ENCODE measurements around the gene TMIGD3.

TMIGD3 gene

DNA sequence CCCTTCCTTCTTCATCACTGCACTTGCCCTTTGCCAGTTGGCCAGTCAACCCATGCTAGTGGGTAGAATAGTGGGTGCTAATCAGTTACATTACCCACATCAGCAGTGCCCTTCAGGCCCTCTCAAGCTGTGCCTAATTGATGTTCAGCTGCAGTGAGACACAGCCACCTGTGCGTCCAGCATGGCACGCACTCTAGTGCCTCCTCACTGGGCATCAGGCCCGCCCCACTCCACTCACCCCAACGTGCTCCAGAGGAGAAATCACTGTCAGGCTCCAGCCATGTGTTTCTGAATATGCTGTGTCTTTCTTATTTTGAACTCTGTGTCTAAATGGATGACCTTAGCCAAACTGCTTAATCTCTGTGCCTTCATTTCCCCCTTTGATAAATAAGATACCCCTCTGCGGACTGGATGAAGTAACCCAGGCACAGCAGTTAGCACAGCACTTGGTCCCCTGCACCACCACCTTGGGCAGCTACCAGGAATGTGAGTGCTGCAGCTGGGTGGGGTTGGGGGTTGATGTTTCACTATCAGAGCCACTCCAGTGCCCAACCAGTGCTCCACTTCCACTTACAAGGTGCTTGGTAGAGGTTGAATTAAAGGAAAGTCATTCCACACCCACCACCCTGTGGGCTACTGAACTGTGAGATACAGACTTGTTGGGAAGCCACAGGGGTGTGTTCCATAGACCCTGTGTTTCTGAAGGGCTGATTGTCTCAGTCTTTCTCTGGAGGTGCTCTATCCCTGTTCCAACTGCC lies 8.9 kb upstream of the TMIGD3 start:
- Histone ChIP-seq H3K14ac (ENCODE audit: low read length) (no peak overlapping the region), H3K4ac (ENCODE audit: low read depth, low read length) (no peak overlapping the region), H2AFZ (ENCODE audit: insufficient read depth, low read length, poor library complexity) (no peak overlapping the region), H4K8ac (ENCODE audit: low read depth, low read length) (no peak overlapping the region), H3K23ac (ENCODE audit: low read length) (no peak overlapping the region), H3K9ac (ENCODE audit: low read length) (no peak overlapping the region), H3K27ac (ENCODE audit: low read depth, low read length) (no peak overlapping the region), H3K4me1 (ENCODE audit: control insufficient read depth in 1 of 2, insufficient read depth in 2 of 2, low read length in 2 of 2) (peaks cover 3 to 5% of the 10 kb centered on the region in 2 experiments), H2AK5ac (ENCODE audit: low read length) (no peak overlapping the region), H2BK12ac (ENCODE audit: low read length) (no peak overlapping the region), H3K79me1 (ENCODE audit: low read length) (peaks cover 5% of the 10 kb centered on the region), H4K12ac (ENCODE audit: low read depth, low read length) (no peak overlapping the region), H3K4me2 (ENCODE audit: low read length) (no peak overlapping the region), H3K4me3 (ENCODE audit: low read depth, low read length) (no peak overlapping the region), H3K9me3 (ENCODE audit: insufficient read depth, low read depth, low read length) (peaks cover 2% of the 10 kb centered on the region), H3K18ac (ENCODE audit: low read length) (no peak overlapping the region), H3K27me3 (ENCODE audit: insufficient read depth, low read length) (no peaks in the 10 kb centered on the region), H2BK120ac (ENCODE audit: insufficient read depth, low read length, poor library complexity) (no peak overlapping the region), H2BK5ac (ENCODE audit: low read depth, low read length, poor library complexity) (no peak overlapping the region), H4K91ac (ENCODE audit: low read depth, low read length) (no peak overlapping the region), H3K79me2 (ENCODE audit: control insufficient read depth, insufficient read depth, low read length, poor library complexity) (peaks cover 3% of the 10 kb centered on the region), H3K36me3 (ENCODE audit: control insufficient read depth in 1 of 2, insufficient read depth in 2 of 2, low read length in 2 of 2) (no peaks in the 10 kb centered on the region)
- no CpG with 5 or more reads among the region's 5 CpGs for WGBS (ENCODE audit: extremely low coverage, insufficient coverage, insufficient read length)
- no peak for DNase-seq

DNA sequence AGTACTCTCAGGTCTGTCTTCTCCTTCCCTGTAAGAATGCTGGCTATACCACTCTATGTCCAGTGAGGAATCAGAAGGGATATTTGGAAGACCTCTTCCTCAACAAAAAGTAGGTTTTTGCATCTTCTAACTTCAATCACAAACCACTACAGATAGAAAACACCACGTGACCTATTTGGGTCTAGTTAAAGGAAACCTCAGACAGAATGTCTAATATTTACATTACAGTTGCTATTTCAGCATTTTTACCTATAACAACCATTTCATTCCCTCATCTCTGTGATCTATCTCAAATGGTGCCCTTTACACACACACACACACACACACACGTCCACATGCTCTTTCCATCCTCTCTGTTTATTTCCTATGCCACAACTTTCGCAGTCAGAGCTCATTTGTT lies 7.9 kb upstream of the TMIGD3 start:
- DNase-seq = no peak
- no peaks in the 10 kb centered on the region for H3K27me3 ChIP-seq (ENCODE audit: insufficient read depth, low read length)
- no peak overlapping the region for H3K14ac ChIP-seq (ENCODE audit: low read length)

DNA sequence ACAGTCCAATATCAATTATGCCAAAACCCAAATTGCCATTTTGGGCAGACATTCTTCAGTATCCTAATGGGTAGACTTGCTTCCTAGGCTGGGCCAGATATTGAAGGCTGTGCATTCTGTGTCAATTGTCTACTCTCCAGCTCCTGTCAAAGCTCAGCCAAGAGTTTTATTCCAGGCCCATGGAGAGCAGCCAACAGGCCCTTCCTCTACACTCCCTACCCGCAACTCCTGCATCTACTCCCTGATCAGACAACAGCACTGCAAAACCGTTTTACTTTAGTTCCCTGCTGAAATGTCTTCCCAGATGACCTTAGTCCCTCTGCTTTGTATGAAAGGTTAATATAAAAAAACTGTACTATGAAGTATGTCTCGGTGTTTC lies 6.6 kb upstream of the TMIGD3 start:
- no peak overlapping the region for H2AK5ac ChIP-seq (ENCODE audit: low read length)
- H2BK12ac ChIP-seq (ENCODE audit: low read length) = no peak overlapping the region
- H3K4ac ChIP-seq (ENCODE audit: low read depth, low read length) = no peak overlapping the region
- no peaks in the 10 kb centered on the region for H3K27me3 ChIP-seq (ENCODE audit: insufficient read depth, low read length)
- no peak overlapping the region for H4K12ac ChIP-seq (ENCODE audit: low read depth, low read length)
- no peak overlapping the region for H2BK120ac ChIP-seq (ENCODE audit: insufficient read depth, low read length, poor library complexity)
- no peak overlapping the region for H3K4me2 ChIP-seq (ENCODE audit: low read length)
- no CpG with 5 or more reads among the region's 3 CpGs for WGBS (ENCODE audit: extremely low coverage, insufficient coverage, insufficient read length)
- no peak overlapping the region for H3K9ac ChIP-seq (ENCODE audit: low read length)
- DNase-seq = no peak
- H3K14ac ChIP-seq (ENCODE audit: low read length) = no peak overlapping the region
- no peak overlapping the region for H3K23ac ChIP-seq (ENCODE audit: low read length)
- no peak overlapping the region for H2AFZ ChIP-seq (ENCODE audit: insufficient read depth, low read length, poor library complexity)
- no peak overlapping the region for H4K91ac ChIP-seq (ENCODE audit: low read depth, low read length)
- peaks cover 3 to 7% of the 10 kb centered on the region in 2 experiments for H3K4me1 ChIP-seq (ENCODE audit: control insufficient read depth in 1 of 2, insufficient read depth in 2 of 2, low read length in 2 of 2)
- H3K4me3 ChIP-seq (ENCODE audit: low read depth, low read length) = no peak overlapping the region
- H3K18ac ChIP-seq (ENCODE audit: low read length) = no peak overlapping the region
- H3K9me3 ChIP-seq (ENCODE audit: insufficient read depth, low read depth, low read length) = peaks cover 2% of the 10 kb centered on the region
- H3K79me2 ChIP-seq (ENCODE audit: control insufficient read depth, insufficient read depth, low read length, poor library complexity) = peaks cover 3% of the 10 kb centered on the region
- no peak overlapping the region for H3K27ac ChIP-seq (ENCODE audit: low read depth, low read length)
- H3K79me1 ChIP-seq (ENCODE audit: low read length) = peaks cover 5% of the 10 kb centered on the region
- H2BK5ac ChIP-seq (ENCODE audit: low read depth, low read length, poor library complexity) = no peak overlapping the region
- no peaks in the 10 kb centered on the region for H3K36me3 ChIP-seq (ENCODE audit: control insufficient read depth in 1 of 2, insufficient read depth in 2 of 2, low read length in 2 of 2)
- H4K8ac ChIP-seq (ENCODE audit: low read depth, low read length) = no peak overlapping the region

More for the DNA sequence above, 7.9 kb upstream of the TMIGD3 start:
- H3K4me2 ChIP-seq (ENCODE audit: low read length) = no peak overlapping the region
- no peak overlapping the region for H3K4ac ChIP-seq (ENCODE audit: low read depth, low read length)
- H3K9me3 ChIP-seq (ENCODE audit: insufficient read depth, low read depth, low read length) = peaks cover 2% of the 10 kb centered on the region
- no peak overlapping the region for H3K18ac ChIP-seq (ENCODE audit: low read length)
- no peak overlapping the region for H2BK120ac ChIP-seq (ENCODE audit: insufficient read depth, low read length, poor library complexity)
- H4K91ac ChIP-seq (ENCODE audit: low read depth, low read length) = no peak overlapping the region
- H4K8ac ChIP-seq (ENCODE audit: low read depth, low read length) = no peak overlapping the region
- H3K4me1 ChIP-seq (ENCODE audit: control insufficient read depth in 1 of 2, insufficient read depth in 2 of 2, low read length in 2 of 2) = peaks cover 3 to 7% of the 10 kb centered on the region in 2 experiments
- H4K12ac ChIP-seq (ENCODE audit: low read depth, low read length) = no peak overlapping the region
- H2BK12ac ChIP-seq (ENCODE audit: low read length) = no peak overlapping the region
- no peak overlapping the region for H3K9ac ChIP-seq (ENCODE audit: low read length)
- no peak overlapping the region for H3K4me3 ChIP-seq (ENCODE audit: low read depth, low read length)
- no peak overlapping the region for H2AFZ ChIP-seq (ENCODE audit: insufficient read depth, low read length, poor library complexity)
- no peak overlapping the region for H2AK5ac ChIP-seq (ENCODE audit: low read length)
- peaks cover 5% of the 10 kb centered on the region for H3K79me1 ChIP-seq (ENCODE audit: low read length)
- H3K23ac ChIP-seq (ENCODE audit: low read length) = no peak overlapping the region
- H2BK5ac ChIP-seq (ENCODE audit: low read depth, low read length, poor library complexity) = no peak overlapping the region
- WGBS (ENCODE audit: extremely low coverage, insufficient coverage, insufficient read length) = no CpG with 5 or more reads among the region's 3 CpGs
- peaks cover 3% of the 10 kb centered on the region for H3K79me2 ChIP-seq (ENCODE audit: control insufficient read depth, insufficient read depth, low read length, poor library complexity)
- H3K36me3 ChIP-seq (ENCODE audit: control insufficient read depth in 1 of 2, insufficient read depth in 2 of 2, low read length in 2 of 2) = no peaks in the 10 kb centered on the region
- H3K27ac ChIP-seq (ENCODE audit: low read depth, low read length) = no peak overlapping the region

DNA sequence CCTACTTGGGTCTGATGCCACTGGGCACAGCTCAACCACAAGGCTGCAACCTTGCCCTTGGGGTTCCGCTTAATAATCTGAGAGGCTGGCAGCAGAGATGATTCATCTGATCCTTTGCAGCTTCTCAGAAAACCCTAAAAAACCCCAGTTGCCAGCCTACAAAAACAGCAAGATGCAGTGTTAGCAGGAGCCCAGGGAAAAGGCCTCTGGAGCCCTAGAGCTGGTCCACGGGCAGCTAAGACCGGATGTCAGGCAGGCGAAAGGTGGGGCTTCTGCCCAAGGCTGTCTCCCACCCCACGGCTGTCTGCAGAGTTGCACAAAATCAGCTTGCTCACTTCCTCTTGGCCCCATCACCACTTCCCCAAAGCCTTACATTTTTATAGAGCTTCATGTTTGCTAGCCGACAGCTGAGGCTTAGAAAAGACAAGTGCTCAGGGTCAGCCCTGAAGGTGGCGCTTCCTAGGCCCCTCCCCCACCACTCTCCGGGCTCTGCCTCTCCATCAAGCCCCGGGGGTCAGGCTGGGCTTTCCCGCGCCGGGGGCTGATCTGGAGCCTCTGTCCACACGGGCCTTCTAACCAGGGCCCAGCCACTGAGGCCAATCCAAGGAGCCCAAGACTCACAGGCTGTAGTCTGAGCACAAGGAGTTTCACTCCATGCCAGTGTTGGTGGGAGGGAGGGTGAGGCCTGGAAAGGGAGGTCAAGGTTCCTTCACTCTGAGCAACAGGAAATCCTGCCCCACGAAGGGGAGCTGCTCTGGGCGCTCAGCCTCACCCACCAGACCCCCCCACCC lies 4.2 kb upstream of the TMIGD3 start:
- no CpG with 5 or more reads among the region's 15 CpGs for whole genome bisulfite sequencing (ENCODE audit: extremely low coverage, insufficient coverage, insufficient read length)
- peak overlapping the region; percentile 76 for H3K14ac ChIP-seq (ENCODE audit: low read length)
- DNase-seq = peak; percentile 46 to 55

More for the DNA sequence above, 4.2 kb upstream of the TMIGD3 start:
- Histone ChIP-seq H3K79me2 (ENCODE audit: control insufficient read depth, insufficient read depth, low read length, poor library complexity) (peaks cover 3% of the 10 kb centered on the region), H3K27me3 (ENCODE audit: insufficient read depth, low read length) (no peaks in the 10 kb centered on the region), H4K8ac (ENCODE audit: low read depth, low read length) (peak overlapping the region; percentile 71), H2BK120ac (ENCODE audit: insufficient read depth, low read length, poor library complexity) (peak overlapping the region; percentile 4), H4K91ac (ENCODE audit: low read depth, low read length) (peak overlapping the region; percentile 81), H3K4me2 (ENCODE audit: low read length) (peak overlapping the region; percentile 65), H3K27ac (ENCODE audit: low read depth, low read length) (peak overlapping the region; percentile 66), H3K23ac (ENCODE audit: low read length) (no peak overlapping the region), H3K4me1 (ENCODE audit: control insufficient read depth in 1 of 2, insufficient read depth in 2 of 2, low read length in 2 of 2) (peaks cover 3 to 7% of the 10 kb centered on the region in 2 experiments), H3K4me3 (ENCODE audit: low read depth, low read length) (peak overlapping the region; percentile 62), H2AK5ac (ENCODE audit: low read length) (no peak overlapping the region), H4K12ac (ENCODE audit: low read depth, low read length) (peak overlapping the region; percentile 94), H3K4ac (ENCODE audit: low read depth, low read length) (peak overlapping the region; percentile 16), H3K9ac (ENCODE audit: low read length) (peak overlapping the region; percentile 20), H2BK12ac (ENCODE audit: low read length) (peak overlapping the region; percentile 3), H2AFZ (ENCODE audit: insufficient read depth, low read length, poor library complexity) (peak overlapping the region; percentile 41), H3K9me3 (ENCODE audit: insufficient read depth, low read depth, low read length) (no peaks in the 10 kb centered on the region), H3K36me3 (ENCODE audit: control insufficient read depth in 1 of 2, insufficient read depth in 2 of 2, low read length in 2 of 2) (no peaks in the 10 kb centered on the region), H3K18ac (ENCODE audit: low read length) (peak overlapping the region; percentile 54), H3K79me1 (ENCODE audit: low read length) (peaks cover 5% of the 10 kb centered on the region), H2BK5ac (ENCODE audit: low read depth, low read length, poor library complexity) (peak overlapping the region; percentile 5)

Data from trophoblast cell (in vitro differentiated cells and primary cell).